Measurements from ENCODE around the gene CCDC149.

DNA sequence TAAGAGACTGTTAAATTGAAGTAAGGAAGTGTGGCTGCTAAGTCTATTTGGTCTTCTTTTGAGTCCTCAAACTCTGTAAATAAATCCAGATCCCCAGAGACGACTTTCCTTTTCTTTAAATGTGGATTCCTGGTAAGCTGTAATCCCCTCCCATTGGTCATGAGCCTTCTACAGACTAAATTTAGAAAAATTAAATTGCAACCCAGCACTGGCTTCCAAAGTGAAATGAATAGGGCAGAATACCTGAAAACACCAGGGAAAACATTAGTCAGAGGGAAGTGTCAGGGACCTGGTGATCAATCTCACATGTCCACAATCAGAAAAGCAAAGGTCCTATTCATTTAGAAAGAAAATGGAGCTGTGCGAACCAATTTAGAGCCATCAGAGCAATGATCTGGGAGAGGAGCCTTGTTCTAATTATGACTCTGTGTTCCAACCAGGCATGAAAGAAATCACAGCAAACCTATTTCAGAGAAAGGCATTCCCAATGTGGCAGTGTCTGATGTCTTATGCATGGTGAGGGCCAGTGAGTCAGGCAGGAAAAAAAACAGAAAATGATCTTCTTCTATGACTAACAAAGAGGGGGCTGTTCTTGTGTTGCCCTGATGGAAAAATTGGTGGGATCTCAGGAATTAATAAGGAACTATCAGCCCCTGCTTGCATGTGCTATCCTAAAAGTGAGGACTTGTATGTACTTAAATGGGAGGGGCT is 19.8 kb upstream of the CCDC149 start:
- TF ChIP-seq, protein P1, sequence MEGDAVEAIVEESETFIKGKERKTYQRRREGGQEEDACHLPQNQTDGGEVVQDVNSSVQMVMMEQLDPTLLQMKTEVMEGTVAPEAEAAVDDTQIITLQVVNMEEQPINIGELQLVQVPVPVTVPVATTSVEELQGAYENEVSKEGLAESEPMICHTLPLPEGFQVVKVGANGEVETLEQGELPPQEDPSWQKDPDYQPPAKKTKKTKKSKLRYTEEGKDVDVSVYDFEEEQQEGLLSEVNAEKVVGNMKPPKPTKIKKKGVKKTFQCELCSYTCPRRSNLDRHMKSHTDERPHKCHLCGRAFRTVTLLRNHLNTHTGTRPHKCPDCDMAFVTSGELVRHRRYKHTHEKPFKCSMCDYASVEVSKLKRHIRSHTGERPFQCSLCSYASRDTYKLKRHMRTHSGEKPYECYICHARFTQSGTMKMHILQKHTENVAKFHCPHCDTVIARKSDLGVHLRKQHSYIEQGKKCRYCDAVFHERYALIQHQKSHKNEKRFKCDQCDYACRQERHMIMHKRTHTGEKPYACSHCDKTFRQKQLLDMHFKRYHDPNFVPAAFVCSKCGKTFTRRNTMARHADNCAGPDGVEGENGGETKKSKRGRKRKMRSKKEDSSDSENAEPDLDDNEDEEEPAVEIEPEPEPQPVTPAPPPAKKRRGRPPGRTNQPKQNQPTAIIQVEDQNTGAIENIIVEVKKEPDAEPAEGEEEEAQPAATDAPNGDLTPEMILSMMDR (IDR thresholded peaks at IDR 0.05 in 4 of 5, conservative IDR thresholded peaks at IDR 0.05 in 1 of 5), result no peak
- TF ChIP-seq POLR2A (IDR thresholded peaks at IDR 0.05), result no peak
